GM12878 (cell line): ENCODE results near the gene SEMA4D. TPM values are rescaled to one million over a fixed set of nuclear protein-coding genes. Genes with fewer than 3 reads are reported as not detected.

Experiments
- ATAC-seq: fragments of 200-7000 bp; cut with Tn5 transposase; 3 replicates; pipeline ENCODE4 v1.9.1; 2020; ENCODE audit warnings: mild to moderate bottlenecking, moderate library complexity
- BruUV-seq: library from RNA; stranded (reverse); fragments of 400-500 nt; replicated peaks from 2 replicates; lab custom pipeline; 2021; lab: Mats Ljungman, UMichigan
- CTCF ChIA-PET: fragments of 300-600 bp; sonication (Branson Sonifier 250); formaldehyde crosslinking; extraction: SDS; loops from one replicate; lab custom pipeline; 2021; ENCODE audit warnings: inconsistent platforms; lab: Yijun Ruan, JAX
- POLR2A ChIA-PET: fragments of 350-600 bp; formaldehyde crosslinking; extraction: SDS; loops from one replicate; lab custom pipeline; 2021; ENCODE audit warnings: inconsistent platforms; lab: Charles Lee
- RAD21 ChIA-PET: fragments of 300-600 bp; sonication (Branson Sonifier 250); formaldehyde crosslinking; loops from one replicate; lab custom pipeline; 2023; ENCODE audit warnings: antibody characterized with exemption; ENCODE audit not compliant: unreplicated experiment; lab: Charles Lee
- SMC1A ChIA-PET: fragments of 300-600 bp; sonication (Branson Sonifier 250); formaldehyde crosslinking; loops from one replicate; lab custom pipeline; 2023; ENCODE audit not compliant: unreplicated experiment, uncharacterized antibody; lab: Charles Lee
- DNase-seq: peaks from one replicate; pipeline ENCODE4 v3.0.0-alpha.2; 2011; ENCODE audit warnings: low read depth, low spot score
- FAIRE-seq: peaks from 3 replicates; lab custom pipeline; 2011; peaks lifted over from hg19 to GRCh38; lab: Jason Lieb, UNC
- H2AFZ ChIP-seq: 2 replicates; pipeline ENCODE4 v1.6.0; 2011; ENCODE audit warnings: low read depth, low read length, control low read depth; ENCODE audit not compliant: control insufficient read depth
- H3K27ac ChIP-seq: 2 replicates; pipeline ENCODE4 v1.5.1; 2011; ENCODE audit warnings: control low read depth; ENCODE audit not compliant: control insufficient read depth, insufficient read depth
- H3K27me3 ChIP-seq, 2 experiments: replicated peaks in 1 of 2; 2 replicates each; pipeline versions ENCODE4 v1.6.0 to v1.6.1; 2011; ENCODE audit warnings: low read length in 1 of 2; ENCODE audit not compliant: control insufficient read depth in 2 of 2, insufficient read depth in 2 of 2
- H3K36me3 ChIP-seq, 2 experiments: 2 replicates each; pipeline ENCODE4 v1.5.1; 2011; ENCODE audit warnings: low read length in 1 of 2; ENCODE audit not compliant: control insufficient read depth in 2 of 2, insufficient read depth in 2 of 2
- H3K4me1 ChIP-seq: 2 replicates; pipeline ENCODE4 v1.6.1; 2011; ENCODE audit warnings: mild to moderate bottlenecking, low read length, moderate library complexity, mixed read lengths; ENCODE audit not compliant: control insufficient read depth, insufficient read depth
- H3K4me2 ChIP-seq: 2 replicates; pipeline ENCODE4 v1.6.0; 2011; ENCODE audit warnings: control low read depth; ENCODE audit not compliant: control insufficient read depth, insufficient read depth
- H3K4me3 ChIP-seq: fragments of 200-600 bp; sonication (generic); 2 replicates; pipeline ENCODE4 v1.5.1; 2016
- H3K79me2 ChIP-seq: 2 replicates; pipeline ENCODE4 v1.6.0; 2011; ENCODE audit warnings: low read length; ENCODE audit not compliant: control insufficient read depth, insufficient read depth
- H3K9ac ChIP-seq: 2 replicates; pipeline ENCODE4 v1.8.0; 2011; ENCODE audit warnings: low read length, control low read depth, mixed read lengths; ENCODE audit not compliant: control insufficient read depth, insufficient read depth
- H3K9me3 ChIP-seq: replicated peaks from 3 replicates; pipeline ENCODE4 v1.5.1; 2011; ENCODE audit warnings: mild to moderate bottlenecking, low read length; ENCODE audit not compliant: control insufficient read depth, insufficient read depth
- H4K20me1 ChIP-seq: 2 replicates; pipeline ENCODE4 v1.6.0; 2011; ENCODE audit not compliant: control insufficient read depth, insufficient read depth
- DPF2 ChIP-seq: fragments of 450-650 bp; IDR thresholded peaks from 2 replicates; pipeline ENCODE4 v1.6.1; 2017; ENCODE audit warnings: mild to moderate bottlenecking
- EP300 ChIP-seq, 2 experiments: fragments of 150-350 bp in 1 of 2; IDR thresholded peaks; 2 replicates each; pipeline ENCODE4 v1.6.1; 2011 to 2012; ENCODE audit warnings: low read depth in 2 of 2, low read length in 2 of 2, borderline replicate concordance in 1 of 2, improper control_type of control experiment in 1 of 2, inconsistent platforms in 1 of 2; ENCODE audit not compliant: control insufficient read depth in 1 of 2
- IKZF1 ChIP-seq: fragments of 450-650 bp; conservative IDR thresholded peaks from 2 replicates; pipeline ENCODE4 v1.6.1; 2017; ENCODE audit warnings: antibody characterized with exemption, mild to moderate bottlenecking
- IKZF2 ChIP-seq, 2 experiments: fragments of 450-650 bp; IDR thresholded peaks; 2 replicates each; pipeline ENCODE4 v1.6.1; 2017; ENCODE audit warnings: mild to moderate bottlenecking in 2 of 2, moderate library complexity in 2 of 2
- MEF2B ChIP-seq: fragments of 450-650 bp; IDR thresholded peaks from 2 replicates; pipeline ENCODE4 v1.6.1; 2018; ENCODE audit warnings: mild to moderate bottlenecking, moderate library complexity; ENCODE audit not compliant: partially characterized antibody, poor library complexity, severe bottlenecking
- MXI1 ChIP-seq: fragments of 150-350 bp; IDR thresholded peaks from 2 replicates; pipeline ENCODE4 v1.6.1; 2011; ENCODE audit warnings: low read depth, mild to moderate bottlenecking, inconsistent platforms, low read length, improper control_type of control experiment
- POLR2A ChIP-seq: IDR thresholded peaks from 2 replicates; pipeline ENCODE4 v1.6.1; 2011; ENCODE audit warnings: low read depth, mild to moderate bottlenecking, low read length
- POU2F2 ChIP-seq: IDR thresholded peaks from 3 replicates; pipeline ENCODE4 v1.6.1; 2011; ENCODE audit warnings: low read depth, mild to moderate bottlenecking, low read length, borderline replicate concordance
- REST ChIP-seq: IDR thresholded peaks from 2 replicates; pipeline ENCODE4 v1.6.1; 2012; ENCODE audit warnings: mild to moderate bottlenecking, low read depth, low read length
- WGBS: methylation state at CpG from one replicate; pipeline ENCODE4 v1.1.6; 2016; ENCODE audit warnings: low lambda C conversion rate; ENCODE audit not compliant: insufficient replicate concordance, insufficient coverage; ENCODE audit errors: missing lambda C conversion rate; 5-methylcytosine and 5-hydroxymethylcytosine counted together
- in situ Hi-C: fragments of 300-500 bp; cut with MboI; formaldehyde crosslinking; loops from 9 replicates; pipeline ENCODE4 v1.14.3; 2018; ENCODE audit warnings: mixed read lengths
- intact Hi-C: fragments of 100-400 bp; cut with micrococcal nuclease; formaldehyde crosslinking; loops from one replicate; pipeline ENCODE4 v1.14.2; 2022; ENCODE audit not compliant: unreplicated experiment
- polyA plus RNA-seq, 11 experiments: library from polyadenylated mRNA; depleted of rRNA in 4 of 11; unstranded in 6 of 11; stranded (reverse) in 5 of 11; fragments of >200 nt; fragmentation: Nextera tagmentation in 4 of 11; fragmentation: Illumina TruSeq in 1 of 11; extraction: Ambion mirVana in 4 of 11; extraction: Trizol in 1 of 11; gene quantifications; 1 replicate in 1 of 11; 2 replicates in 10 of 11; pipeline versions ENCODE4 v1.2.1 to v1.2.3, GENCODE V29; 2011 to 2016; ENCODE audit warnings: inconsistent platforms in 2 of 11, missing spikeins in 2 of 11, low read depth in 1 of 11
- total RNA-seq, 4 experiments: library from RNA; depleted of rRNA in 3 of 4; stranded (reverse); fragments of >200 nt in 3 of 4; fragmentation: Illumina TruSeq in 1 of 4; extraction: Trizol in 1 of 4; gene quantifications; 2 replicates each; pipeline versions ENCODE4 v1.2.1 to v1.2.3, GENCODE V29; 2013 to 2021

The SEMA4D gene
- total and polyA plus RNA-seq, 10 of the 15 experiments (the other 5 are each of a cell fraction or from before 2014, with no cell fraction given), result 15.1 to 136 (median 39.6) TPM

- TF ChIP-seq EP300 (IDR thresholded peaks at IDR 0.05; ENCODE audit: borderline replicate concordance in 1 of 2, control insufficient read depth in 1 of 2, low read depth in 2 of 2, low read length in 2 of 2), result no peak
- TF ChIP-seq, all 136 proteins: peak for 0
Observed at GRCh38 chr9:89449261-89449671, 48.6 kb downstream of the SEMA4D start (continued).

GRCh38 chr9:89448821-89449220 lies 49.1 kb downstream of the SEMA4D start:
- no TSS peak for BruUV-seq
- H4K20me1 ChIP-seq, result no peaks in the 10 kb centered on the region
- peaks cover 15% of the 10 kb centered on the region for H3K79me2 ChIP-seq
- ChIA-PET POLR2A (interaction anchor here (0.5 to 1.8 kb wide), 3 partner anchors 11 to 309 kb away, joined by 3 to 4 read pairs (median 4); no protein-coding TSS in a partner anchor), CTCF (interaction anchor here (1.1 to 1.8 kb wide), 4 partner anchors 20 to 100 kb away, joined by 4 to 9 read pairs (median 8); no protein-coding TSS in a partner anchor), RAD21 (interaction anchor here (0.9 to 2.6 kb wide), 8 partner anchors 9 to 99 kb away, joined by 3 to 16 read pairs (median 4); no protein-coding TSS in a partner anchor), SMC1A (interaction anchor here (1.0 to 4.6 kb wide), 5 partner anchors 14 to 102 kb away, joined by 3 to 17 read pairs (median 4); no protein-coding TSS in a partner anchor)
- in situ Hi-C loops (no loop called here), intact Hi-C loops (no loop called here)
- WGBS, result 57% methylated on average over 8 of the region's 8 CpGs
- no peaks in the 10 kb centered on the region for H3K9me3 ChIP-seq
- H3K4me1 ChIP-seq, result peaks cover 16% of the 10 kb centered on the region
- no peak for TF ChIP-seq MEF2B
- DNase-seq, result no peak
- FAIRE-seq, result no peak
- H3K36me3 ChIP-seq, result peaks cover 21 to 22% of the 10 kb centered on the region in 2 experiments; a peak in 3 of 4 replicates
- no peak overlapping the region for H2AFZ ChIP-seq
- no peak overlapping the region for H3K4me2 ChIP-seq
- H3K27ac ChIP-seq, result no peak overlapping the region; the same call in 1 of the 2 replicates
- ATAC-seq, result no peak
- H3K27me3 ChIP-seq, result no peaks in the 10 kb centered on the region
- no peak overlapping the region for H3K4me3 ChIP-seq
- no peak overlapping the region for H3K9ac ChIP-seq

- peaks cover 20% of the 10 kb centered on the region in 2 experiments; a peak in 3 of 4 replicates for H3K36me3 ChIP-seq
- in situ Hi-C loops, result no loop called here
- ChIA-PET CTCF (interaction anchor here (1.1 to 1.6 kb wide), 3 partner anchors 20 to 101 kb away, joined by 4 to 9 read pairs (median 6); no protein-coding TSS in a partner anchor), RAD21 (interaction anchor here (0.9 to 2.6 kb wide), 7 partner anchors 9 to 100 kb away, joined by 3 to 16 read pairs (median 4); no protein-coding TSS in a partner anchor), POLR2A (interaction anchor here (0.5 to 1.8 kb wide), 5 partner anchors 12 to 310 kb away, joined by 3 to 4 read pairs (median 4); no protein-coding TSS in a partner anchor), SMC1A (interaction anchor here (1.0 to 4.6 kb wide), 4 partner anchors 14 to 102 kb away, joined by 3 to 17 read pairs (median 4); no protein-coding TSS in a partner anchor)
- ATAC-seq (peak; percentile 71), DNase-seq (no peak), FAIRE-seq (no peak)
- H2AFZ ChIP-seq, result no peak overlapping the region
- H3K27ac ChIP-seq, result no peak overlapping the region; the same call in 1 of the 2 replicates
- intact Hi-C loops, result no loop called here
- H3K4me2 ChIP-seq, result no peak overlapping the region
- H3K79me2 ChIP-seq, result peaks cover 18% of the 10 kb centered on the region
- no peak overlapping the region for H3K9ac ChIP-seq
- 41% methylated on average over 11 of the region's 11 CpGs for whole genome bisulfite sequencing
- H3K9me3 ChIP-seq, result no peaks in the 10 kb centered on the region
- H3K27me3 ChIP-seq, result no peaks in the 10 kb centered on the region
- H4K20me1 ChIP-seq, result no peaks in the 10 kb centered on the region
- peaks cover 20% of the 10 kb centered on the region for H3K4me1 ChIP-seq
- no TSS peak for BruUV-seq
- no peak overlapping the region for H3K4me3 ChIP-seq
- TF ChIP-seq IKZF1, result peak; percentile 42; the same call in 1 of the 2 replicates
- peak; percentile 38; the same call in 1 of the 2 replicates for TF ChIP-seq DPF2
- TF ChIP-seq REST, result no peak
- peak; percentile 10; the same call in 1 of the 2 replicates for TF ChIP-seq POLR2A
- TF ChIP-seq POU2F2, result no peak
- peak; percentile 10 to 18; a peak in 1 of 4 replicates for TF ChIP-seq IKZF2 (IDR thresholded peaks at IDR 0.05)
- TF ChIP-seq MXI1, result peak; percentile 39; the same call in 1 of the 2 replicates
Observed at GRCh38 chr9:89448381-89448780, 49.5 kb downstream of the SEMA4D start.
